Measurements from ENCODE around the gene CPT1C.

CPT1C gene

GRCh38 chr19:49662011-49662410 is 28.9 kb upstream of the CPT1C start:
- no peak for DNase-seq

- DNase-seq = no peak
Measured at GRCh38 chr19:49663224-49663623, 27.7 kb upstream of the CPT1C start.

GRCh38 chr19:49664171-49665035 is 26.5 kb upstream of the CPT1C start:
- DNase-seq = peak; percentile 84 to 94

GRCh38 chr19:49665036-49665350 is 25.9 kb upstream of the CPT1C start:
- no peak for DNase-seq

GRCh38 chr19:49665351-49666119 is 25.4 kb upstream of the CPT1C start, which contains the start of the genes BCL2L12 and IRF3:
Gene BCL2L12 (plus strand): TSS chr19:49665933. CDS start chr19:49666693, 760 bp downstream.
Gene IRF3 (minus strand): TSS chr19:49665857. CDS start chr19:49664838, 1,019 bp downstream.
- DNase-seq = peak; percentile 98 to 99

- DNase-seq = no peak
Measured at GRCh38 chr19:49666120-49666444, 24.8 kb upstream of the CPT1C start.

- no peak for DNase-seq
Measured at GRCh38 chr19:49667473-49667872, 23.4 kb upstream of the CPT1C start.

GRCh38 chr19:49669516-49669915 is 21.4 kb upstream of the CPT1C start:
- DNase-seq = no peak

GRCh38 chr19:49672131-49672919 is 18.6 kb upstream of the CPT1C start:
- DNase-seq = peak; percentile 68 to 75

GRCh38 chr19:49676136-49676783 is 14.7 kb upstream of the CPT1C start:
- peak; percentile 36 to 48 for DNase-seq

GRCh38 chr19:49676784-49677230 is 14.1 kb upstream of the CPT1C start:
- DNase-seq = peak; percentile 95 to 98

GRCh38 chr19:49677231-49677900 is 13.6 kb upstream of the CPT1C start, which contains the start of gene PRMT1:
Gene PRMT1 (plus strand): TSS chr19:49677271. CDS start chr19:49677281, 10 bp downstream.
- DNase-seq = peak; percentile 53 to 56

GRCh38 chr19:49677901-49678674 is 12.8 kb upstream of the CPT1C start:
- DNase-seq = peak; percentile 70 to 78

GRCh38 chr19:49678985-49679770 is 11.7 kb upstream of the CPT1C start:
- DNase-seq = no peak

GRCh38 chr19:49679771-49680413 is 11.0 kb upstream of the CPT1C start:
- DNase-seq = no peak

- peak; percentile 87 to 96 for DNase-seq
Measured at GRCh38 chr19:49680421-49681351, 10.2 kb upstream of the CPT1C start.

GRCh38 chr19:49681830-49682229 is 9.1 kb upstream of the CPT1C start:
- DNase-seq = no peak

- no peak for DNase-seq
Measured at GRCh38 chr19:49682274-49682673, 8.6 kb upstream of the CPT1C start.

Measured in stimulated activated CD4-positive, alpha-beta T cell treated with anti-CD3 and anti-CD28 coated beads, Interleukin-4, amount 100 ng/mL, for 4 hours (primary cell).